ENCODE results near the gene EIF4B. TPM values are rescaled to one million over a fixed set of nuclear protein-coding genes. Genes with fewer than 3 reads are reported as not detected.

EIF4B gene
- total and polyA plus RNA-seq, 9 of the 15 experiments (the other 6 are each of a cell fraction or from before 2014, with no cell fraction given): 138 to 669 (median 552) TPM

DNA sequence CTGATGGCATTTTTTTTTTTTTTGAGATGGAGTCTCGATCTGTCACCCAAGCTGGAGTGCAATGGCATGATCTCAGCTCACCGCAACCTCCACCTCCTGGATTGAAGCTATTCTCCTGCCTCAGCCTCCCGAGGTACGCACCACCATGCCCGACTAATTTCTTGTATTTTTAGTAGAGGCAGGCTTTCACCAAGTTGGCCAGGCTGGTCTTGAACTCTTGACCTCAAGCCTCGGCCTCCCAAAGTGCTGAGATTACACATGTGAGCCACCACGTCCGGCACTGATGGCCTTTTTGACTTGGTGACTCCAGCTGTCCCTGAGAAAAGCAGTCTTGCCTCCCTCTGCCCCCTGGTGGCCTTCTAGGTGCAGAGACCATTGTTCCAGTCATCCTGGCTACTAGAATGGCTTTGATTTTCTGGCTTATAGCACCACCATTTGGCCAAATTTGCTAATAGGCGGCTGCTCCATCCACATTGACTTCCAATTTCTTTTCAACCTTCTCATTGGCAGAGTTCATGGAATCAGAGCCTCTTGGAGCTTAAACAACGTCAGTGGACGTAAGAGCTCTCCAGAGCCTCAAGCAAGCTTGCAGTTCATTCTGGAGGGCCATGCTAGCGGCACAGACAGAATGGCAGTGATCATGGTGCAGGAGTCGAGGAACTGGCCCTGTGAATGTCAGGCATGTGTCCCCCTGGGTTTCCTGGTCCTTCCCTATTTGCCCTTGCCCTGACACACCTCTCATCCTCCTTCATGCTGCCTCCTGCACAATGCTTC lies 25.4 kb upstream of the EIF4B start (continued):
- TF ChIP-seq ZNF696 (CRISPR knock-in tag; conservative IDR thresholded peaks at IDR 0.05): no peak
- peak; percentile 42; the same call in 1 of the 2 replicates for TF ChIP-seq PHF21A (IDR thresholded peaks at IDR 0.05; ENCODE audit: borderline replicate concordance, low read depth)
- peak; percentile 40; the same call in 1 of the 2 replicates for TF ChIP-seq KLF16 (IDR thresholded peaks at IDR 0.05)
- TF ChIP-seq KDM1A (IDR thresholded peaks at IDR 0.05): peak; percentile 79 to 82
- TF ChIP-seq BHLHE40 (IDR thresholded peaks at IDR 0.05; ENCODE audit: low read length): peak; percentile 19; the same call in 1 of the 2 replicates
- TF ChIP-seq, protein P1, sequence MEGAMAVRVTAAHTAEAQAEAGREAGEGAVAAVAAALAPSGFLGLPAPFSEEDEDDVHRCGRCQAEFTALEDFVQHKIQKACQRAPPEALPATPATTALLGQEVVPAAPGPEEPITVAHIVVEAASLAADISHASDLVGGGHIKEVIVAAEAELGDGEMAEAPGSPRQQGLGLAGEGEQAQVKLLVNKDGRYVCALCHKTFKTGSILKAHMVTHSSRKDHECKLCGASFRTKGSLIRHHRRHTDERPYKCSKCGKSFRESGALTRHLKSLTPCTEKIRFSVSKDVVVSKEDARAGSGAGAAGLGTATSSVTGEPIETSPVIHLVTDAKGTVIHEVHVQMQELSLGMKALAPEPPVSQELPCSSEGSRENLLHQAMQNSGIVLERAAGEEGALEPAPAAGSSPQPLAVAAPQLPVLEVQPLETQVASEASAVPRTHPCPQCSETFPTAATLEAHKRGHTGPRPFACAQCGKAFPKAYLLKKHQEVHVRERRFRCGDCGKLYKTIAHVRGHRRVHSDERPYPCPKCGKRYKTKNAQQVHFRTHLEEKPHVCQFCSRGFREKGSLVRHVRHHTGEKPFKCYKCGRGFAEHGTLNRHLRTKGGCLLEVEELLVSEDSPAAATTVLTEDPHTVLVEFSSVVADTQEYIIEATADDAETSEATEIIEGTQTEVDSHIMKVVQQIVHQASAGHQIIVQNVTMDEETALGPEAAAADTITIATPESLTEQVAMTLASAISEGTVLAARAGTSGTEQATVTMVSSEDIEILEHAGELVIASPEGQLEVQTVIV (CRISPR knock-in tag; IDR thresholded peaks at IDR 0.05; ENCODE audit: borderline replicate concordance): no peak
- peak; percentile 56 for TF ChIP-seq TBP (optimal IDR thresholded peaks at IDR 0.05; ENCODE audit: low read depth, low read length)
- TF ChIP-seq NFE2 (IDR thresholded peaks at IDR 0.05; ENCODE audit: low read depth): peak; percentile 58; the same call in 1 of the 2 replicates
- peak; percentile 38; the same call in 1 of the 2 replicates for TF ChIP-seq DMBX1 (CRISPR knock-in tag; IDR thresholded peaks at IDR 0.05; ENCODE audit: borderline replicate concordance)
- TF ChIP-seq TCF3 (CRISPR knock-in tag; IDR thresholded peaks at IDR 0.05): peak; percentile 13; the same call in 1 of the 2 replicates
- TF ChIP-seq, protein P2, sequence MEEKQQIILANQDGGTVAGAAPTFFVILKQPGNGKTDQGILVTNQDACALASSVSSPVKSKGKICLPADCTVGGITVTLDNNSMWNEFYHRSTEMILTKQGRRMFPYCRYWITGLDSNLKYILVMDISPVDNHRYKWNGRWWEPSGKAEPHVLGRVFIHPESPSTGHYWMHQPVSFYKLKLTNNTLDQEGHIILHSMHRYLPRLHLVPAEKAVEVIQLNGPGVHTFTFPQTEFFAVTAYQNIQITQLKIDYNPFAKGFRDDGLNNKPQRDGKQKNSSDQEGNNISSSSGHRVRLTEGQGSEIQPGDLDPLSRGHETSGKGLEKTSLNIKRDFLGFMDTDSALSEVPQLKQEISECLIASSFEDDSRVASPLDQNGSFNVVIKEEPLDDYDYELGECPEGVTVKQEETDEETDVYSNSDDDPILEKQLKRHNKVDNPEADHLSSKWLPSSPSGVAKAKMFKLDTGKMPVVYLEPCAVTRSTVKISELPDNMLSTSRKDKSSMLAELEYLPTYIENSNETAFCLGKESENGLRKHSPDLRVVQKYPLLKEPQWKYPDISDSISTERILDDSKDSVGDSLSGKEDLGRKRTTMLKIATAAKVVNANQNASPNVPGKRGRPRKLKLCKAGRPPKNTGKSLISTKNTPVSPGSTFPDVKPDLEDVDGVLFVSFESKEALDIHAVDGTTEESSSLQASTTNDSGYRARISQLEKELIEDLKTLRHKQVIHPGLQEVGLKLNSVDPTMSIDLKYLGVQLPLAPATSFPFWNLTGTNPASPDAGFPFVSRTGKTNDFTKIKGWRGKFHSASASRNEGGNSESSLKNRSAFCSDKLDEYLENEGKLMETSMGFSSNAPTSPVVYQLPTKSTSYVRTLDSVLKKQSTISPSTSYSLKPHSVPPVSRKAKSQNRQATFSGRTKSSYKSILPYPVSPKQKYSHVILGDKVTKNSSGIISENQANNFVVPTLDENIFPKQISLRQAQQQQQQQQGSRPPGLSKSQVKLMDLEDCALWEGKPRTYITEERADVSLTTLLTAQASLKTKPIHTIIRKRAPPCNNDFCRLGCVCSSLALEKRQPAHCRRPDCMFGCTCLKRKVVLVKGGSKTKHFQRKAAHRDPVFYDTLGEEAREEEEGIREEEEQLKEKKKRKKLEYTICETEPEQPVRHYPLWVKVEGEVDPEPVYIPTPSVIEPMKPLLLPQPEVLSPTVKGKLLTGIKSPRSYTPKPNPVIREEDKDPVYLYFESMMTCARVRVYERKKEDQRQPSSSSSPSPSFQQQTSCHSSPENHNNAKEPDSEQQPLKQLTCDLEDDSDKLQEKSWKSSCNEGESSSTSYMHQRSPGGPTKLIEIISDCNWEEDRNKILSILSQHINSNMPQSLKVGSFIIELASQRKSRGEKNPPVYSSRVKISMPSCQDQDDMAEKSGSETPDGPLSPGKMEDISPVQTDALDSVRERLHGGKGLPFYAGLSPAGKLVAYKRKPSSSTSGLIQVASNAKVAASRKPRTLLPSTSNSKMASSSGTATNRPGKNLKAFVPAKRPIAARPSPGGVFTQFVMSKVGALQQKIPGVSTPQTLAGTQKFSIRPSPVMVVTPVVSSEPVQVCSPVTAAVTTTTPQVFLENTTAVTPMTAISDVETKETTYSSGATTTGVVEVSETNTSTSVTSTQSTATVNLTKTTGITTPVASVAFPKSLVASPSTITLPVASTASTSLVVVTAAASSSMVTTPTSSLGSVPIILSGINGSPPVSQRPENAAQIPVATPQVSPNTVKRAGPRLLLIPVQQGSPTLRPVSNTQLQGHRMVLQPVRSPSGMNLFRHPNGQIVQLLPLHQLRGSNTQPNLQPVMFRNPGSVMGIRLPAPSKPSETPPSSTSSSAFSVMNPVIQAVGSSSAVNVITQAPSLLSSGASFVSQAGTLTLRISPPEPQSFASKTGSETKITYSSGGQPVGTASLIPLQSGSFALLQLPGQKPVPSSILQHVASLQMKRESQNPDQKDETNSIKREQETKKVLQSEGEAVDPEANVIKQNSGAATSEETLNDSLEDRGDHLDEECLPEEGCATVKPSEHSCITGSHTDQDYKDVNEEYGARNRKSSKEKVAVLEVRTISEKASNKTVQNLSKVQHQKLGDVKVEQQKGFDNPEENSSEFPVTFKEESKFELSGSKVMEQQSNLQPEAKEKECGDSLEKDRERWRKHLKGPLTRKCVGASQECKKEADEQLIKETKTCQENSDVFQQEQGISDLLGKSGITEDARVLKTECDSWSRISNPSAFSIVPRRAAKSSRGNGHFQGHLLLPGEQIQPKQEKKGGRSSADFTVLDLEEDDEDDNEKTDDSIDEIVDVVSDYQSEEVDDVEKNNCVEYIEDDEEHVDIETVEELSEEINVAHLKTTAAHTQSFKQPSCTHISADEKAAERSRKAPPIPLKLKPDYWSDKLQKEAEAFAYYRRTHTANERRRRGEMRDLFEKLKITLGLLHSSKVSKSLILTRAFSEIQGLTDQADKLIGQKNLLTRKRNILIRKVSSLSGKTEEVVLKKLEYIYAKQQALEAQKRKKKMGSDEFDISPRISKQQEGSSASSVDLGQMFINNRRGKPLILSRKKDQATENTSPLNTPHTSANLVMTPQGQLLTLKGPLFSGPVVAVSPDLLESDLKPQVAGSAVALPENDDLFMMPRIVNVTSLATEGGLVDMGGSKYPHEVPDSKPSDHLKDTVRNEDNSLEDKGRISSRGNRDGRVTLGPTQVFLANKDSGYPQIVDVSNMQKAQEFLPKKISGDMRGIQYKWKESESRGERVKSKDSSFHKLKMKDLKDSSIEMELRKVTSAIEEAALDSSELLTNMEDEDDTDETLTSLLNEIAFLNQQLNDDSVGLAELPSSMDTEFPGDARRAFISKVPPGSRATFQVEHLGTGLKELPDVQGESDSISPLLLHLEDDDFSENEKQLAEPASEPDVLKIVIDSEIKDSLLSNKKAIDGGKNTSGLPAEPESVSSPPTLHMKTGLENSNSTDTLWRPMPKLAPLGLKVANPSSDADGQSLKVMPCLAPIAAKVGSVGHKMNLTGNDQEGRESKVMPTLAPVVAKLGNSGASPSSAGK (IDR thresholded peaks at IDR 0.05): no peak
- TF ChIP-seq ZNF121 (CRISPR knock-in tag; conservative IDR thresholded peaks at IDR 0.05): peak; percentile 98
- TF ChIP-seq CBFA2T3 (IDR thresholded peaks at IDR 0.05): peak; percentile 29
- TF ChIP-seq STAG1 (CRISPR knock-in tag; IDR thresholded peaks at IDR 0.05; ENCODE audit: borderline replicate concordance): peak; percentile 98
- TF ChIP-seq SOX6 (IDR thresholded peaks at IDR 0.05): peak; percentile 69
- peak; percentile 70; the same call in 1 of the 2 replicates for TF ChIP-seq ATF7 (IDR thresholded peaks at IDR 0.05)
